Smooth muscle cell (in vitro differentiated cells): Measurements from ENCODE around the gene SPOCK1. TPM values are rescaled to one million over a fixed set of nuclear protein-coding genes. Genes with fewer than 3 reads are reported as not detected.

Experiments used
- DNase-seq: peaks from one replicate; lab custom pipeline; 2025; ENCODE audit not compliant: unreplicated experiment; lab: John Stamatoyannopoulos, UW
- H2AFZ ChIP-seq: fragments of 200-600 bp; sonication (generic); 2 replicates; pipeline ENCODE4 v1.6.0; 2016; ENCODE audit warnings: antibody characterized with exemption, low read depth, mild to moderate bottlenecking
- H3F3A ChIP-seq: fragments of 200-600 bp; sonication (generic); 2 replicates; pipeline ENCODE4 v1.6.0; 2017; ENCODE audit warnings: antibody characterized with exemption, low read depth
- H3K27ac ChIP-seq: fragments of 200-600 bp; sonication (generic); 2 replicates; pipeline ENCODE4 v1.5.1; 2016; ENCODE audit warnings: low read depth, mild to moderate bottlenecking
- H3K27me3 ChIP-seq: fragments of 200-600 bp; sonication (generic); 2 replicates; pipeline ENCODE4 v1.6.1; 2016; ENCODE audit warnings: low read depth, mild to moderate bottlenecking
- H3K36me3 ChIP-seq: fragments of 200-600 bp; sonication (generic); 2 replicates; pipeline ENCODE4 v1.5.1; 2016; ENCODE audit warnings: low read depth
- H3K4me1 ChIP-seq: fragments of 200-600 bp; sonication (generic); 2 replicates; pipeline ENCODE4 v1.5.1; 2016; ENCODE audit warnings: low read depth
- H3K4me2 ChIP-seq: fragments of 200-600 bp; sonication (generic); 2 replicates; pipeline ENCODE4 v1.6.0; 2016; ENCODE audit warnings: mild to moderate bottlenecking
- H3K4me3 ChIP-seq: fragments of 200-600 bp; sonication (generic); 2 replicates; pipeline ENCODE4 v1.5.1; 2016; ENCODE audit warnings: mild to moderate bottlenecking
- H3K79me2 ChIP-seq: fragments of 200-600 bp; sonication (generic); 2 replicates; pipeline ENCODE4 v1.6.0; 2016; ENCODE audit warnings: low read depth, mild to moderate bottlenecking
- H3K9ac ChIP-seq: fragments of 200-600 bp; sonication (generic); 2 replicates; pipeline ENCODE4 v1.6.0; 2016; ENCODE audit warnings: low read depth
- H3K9me3 ChIP-seq: fragments of 200-600 bp; sonication (generic); replicated peaks from 2 replicates; pipeline ENCODE4 v1.5.1; 2016; ENCODE audit warnings: low read depth
- H4K20me1 ChIP-seq: fragments of 200-600 bp; sonication (generic); 2 replicates; pipeline ENCODE4 v1.6.0; 2016; ENCODE audit warnings: low read depth
- CTCF ChIP-seq: fragments of 200-600 bp; sonication (generic); IDR thresholded peaks from 2 replicates; pipeline ENCODE4 v1.5.1; 2017; ENCODE audit warnings: borderline replicate concordance, mild to moderate bottlenecking, antibody characterized with exemption; ENCODE audit not compliant: insufficient read depth, poor library complexity, severe bottlenecking
- WGBS: methylation state at CpG from one replicate; pipeline ENCODE4 v1.1.7; 2016; ENCODE audit warnings: low lambda C conversion rate; 5-methylcytosine and 5-hydroxymethylcytosine counted together
- polyA plus RNA-seq: library from polyadenylated mRNA; unstranded; fragments of >200 nt; fragmentation: Nextera tagmentation; extraction: Ambion mirVana; gene quantifications from 2 replicates; pipeline ENCODE4 v1.2.1, GENCODE V29; 2016
- total RNA-seq: library from RNA; depleted of rRNA; stranded (reverse); fragments of >200 nt; gene quantifications from 2 replicates; pipeline ENCODE4 v1.2.3, GENCODE V29; 2014

Gene SPOCK1
- total and polyA plus RNA-seq, 2 experiments from 2014 or later: 56.2 to 80.0 TPM

GRCh38 chr5:137004279-137004678 is 494.8 kb downstream of the SPOCK1 start:
- H3K9ac ChIP-seq: no peak overlapping the region
- H2AFZ ChIP-seq: no peak overlapping the region
- no peaks in the 10 kb centered on the region for H3K36me3 ChIP-seq
- no peaks in the 10 kb centered on the region for H3F3A ChIP-seq
- no peaks in the 10 kb centered on the region for H4K20me1 ChIP-seq
- no peak for TF ChIP-seq CTCF
- no peaks in the 10 kb centered on the region for H3K79me2 ChIP-seq
- DNase-seq: no peak
- no peak overlapping the region for H3K4me3 ChIP-seq
- no peak overlapping the region for H3K4me2 ChIP-seq
- no peaks in the 10 kb centered on the region for H3K9me3 ChIP-seq
- H3K27ac ChIP-seq: no peak overlapping the region
- WGBS: 86% methylated on average over 2 of the region's 2 CpGs
- no peaks in the 10 kb centered on the region for H3K4me1 ChIP-seq
- no peaks in the 10 kb centered on the region for H3K27me3 ChIP-seq

GRCh38 chr5:137001026-137001569 is 498.0 kb downstream of the SPOCK1 start:
- H3K27me3 ChIP-seq: no peaks in the 10 kb centered on the region
- H3K4me1 ChIP-seq: no peaks in the 10 kb centered on the region
- TF ChIP-seq CTCF: no peak
- no peaks in the 10 kb centered on the region for H3F3A ChIP-seq
- H3K36me3 ChIP-seq: no peaks in the 10 kb centered on the region
- H3K79me2 ChIP-seq: no peaks in the 10 kb centered on the region
- no peak overlapping the region for H3K4me3 ChIP-seq
- H3K4me2 ChIP-seq: no peak overlapping the region
- no peak overlapping the region for H2AFZ ChIP-seq
- H3K9ac ChIP-seq: no peak overlapping the region
- 96% methylated on average over 7 of the region's 7 CpGs for WGBS
- no peak for DNase-seq
- H4K20me1 ChIP-seq: no peaks in the 10 kb centered on the region
- H3K9me3 ChIP-seq: no peaks in the 10 kb centered on the region
- H3K27ac ChIP-seq: no peak overlapping the region

GRCh38 chr5:136999787-137000186 is 499.3 kb downstream of the SPOCK1 start:
- H3F3A ChIP-seq: no peaks in the 10 kb centered on the region
- no peak for DNase-seq
- 95% methylated on average over 5 of the region's 5 CpGs for WGBS
- no peak for TF ChIP-seq CTCF
- no peaks in the 10 kb centered on the region for H4K20me1 ChIP-seq
- H3K36me3 ChIP-seq: no peaks in the 10 kb centered on the region
- H3K4me1 ChIP-seq: no peaks in the 10 kb centered on the region
- H3K4me3 ChIP-seq: no peak overlapping the region
- H3K9ac ChIP-seq: no peak overlapping the region
- H3K79me2 ChIP-seq: no peaks in the 10 kb centered on the region
- H3K4me2 ChIP-seq: no peak overlapping the region
- H3K27me3 ChIP-seq: no peaks in the 10 kb centered on the region
- no peaks in the 10 kb centered on the region for H3K9me3 ChIP-seq
- no peak overlapping the region for H2AFZ ChIP-seq
- no peak overlapping the region for H3K27ac ChIP-seq

- no peak for TF ChIP-seq CTCF
- WGBS: 88% methylated on average over 6 of the region's 6 CpGs
- Histone ChIP-seq H2AFZ (no peak overlapping the region), H3K4me1 (no peaks in the 10 kb centered on the region), H3K9ac (no peak overlapping the region), H3K79me2 (no peaks in the 10 kb centered on the region), H4K20me1 (no peaks in the 10 kb centered on the region), H3F3A (no peaks in the 10 kb centered on the region), H3K4me3 (no peak overlapping the region), H3K27ac (no peak overlapping the region), H3K9me3 (no peaks in the 10 kb centered on the region), H3K27me3 (no peaks in the 10 kb centered on the region), H3K4me2 (no peak overlapping the region), H3K36me3 (no peaks in the 10 kb centered on the region)
- DNase-seq: no peak
Measured at GRCh38 chr5:136998854-136999357, 500.2 kb downstream of the SPOCK1 start.
